Karpas-422 (cell line): ENCODE results near the gene CCNL1. TPM values are rescaled to one million over a fixed set of nuclear protein-coding genes. Genes with fewer than 3 reads are reported as not detected.
"Not testable (repeated sequence)": the region's sequence is repeated elsewhere in the genome, so short reads cannot be mapped to it uniquely, and the experiment has no call there.

Experiments
- DNase-seq: peaks from one replicate; pipeline ENCODE4 v3.0.0-alpha.2; 2015
- H2AFZ ChIP-seq: fragments of 200-600 bp; sonication (generic); 2 replicates; pipeline ENCODE4 v1.6.1; 2014; ENCODE audit warnings: antibody characterized with exemption, low read length, mixed read lengths
- H3K27ac ChIP-seq: fragments of 200-600 bp; sonication (generic); 2 replicates; pipeline ENCODE4 v1.5.1; 2014; ENCODE audit warnings: mild to moderate bottlenecking, low read length, moderate library complexity
- H3K27me3 ChIP-seq: fragments of 200-600 bp; sonication (generic); 2 replicates; pipeline ENCODE4 v1.6.1; 2014; ENCODE audit warnings: low read length, mixed read lengths
- H3K36me3 ChIP-seq: fragments of 200-600 bp; sonication (generic); 2 replicates; pipeline ENCODE4 v1.6.1; 2014; ENCODE audit warnings: low read length, mixed read lengths; ENCODE audit not compliant: insufficient read depth
- H3K4me1 ChIP-seq: fragments of 200-600 bp; sonication (generic); 2 replicates; pipeline ENCODE4 v1.6.1; 2014; ENCODE audit warnings: mild to moderate bottlenecking, low read length, mixed read lengths
- H3K4me2 ChIP-seq: fragments of 200-600 bp; sonication (generic); 2 replicates; pipeline ENCODE4 v1.6.1; 2014; ENCODE audit warnings: low read length, low read depth, mild to moderate bottlenecking; ENCODE audit not compliant: poor library complexity, severe bottlenecking
- H3K4me3 ChIP-seq: fragments of 200-600 bp; sonication (generic); 2 replicates; pipeline ENCODE4 v1.5.1; 2014; ENCODE audit warnings: mild to moderate bottlenecking, antibody characterized with exemption, low read length, mixed read lengths
- H3K79me2 ChIP-seq: fragments of 200-600 bp; sonication (generic); 2 replicates; pipeline ENCODE4 v1.6.1; 2014; ENCODE audit warnings: mild to moderate bottlenecking, low read length, mixed read lengths
- H3K9ac ChIP-seq: fragments of 200-600 bp; sonication (generic); 2 replicates; pipeline ENCODE4 v1.6.0; 2014; ENCODE audit warnings: low read length
- H3K9me2 ChIP-seq: fragments of 200-600 bp; sonication (generic), shearing (Covaris generic); replicated peaks from 2 replicates; pipeline ENCODE4 v1.6.0; 2014; ENCODE audit warnings: mild to moderate bottlenecking, low read length, moderate library complexity; ENCODE audit not compliant: insufficient read depth
- H3K9me3 ChIP-seq: fragments of 300-700, 200-600 bp; sonication (generic); 2 replicates; pipeline ENCODE4 v1.6.1; 2014; ENCODE audit warnings: low read length, mixed read lengths
- H4K20me1 ChIP-seq: fragments of 200-600 bp; sonication (generic); 2 replicates; pipeline ENCODE4 v1.6.1; 2014; ENCODE audit warnings: mild to moderate bottlenecking, antibody characterized with exemption, low read length, low read depth; ENCODE audit not compliant: insufficient read depth
- total RNA-seq: library from RNA; depleted of rRNA; stranded (reverse); fragments of >200 nt; shearing (Covaris generic); gene quantifications from 2 replicates; pipeline ENCODE4 v1.2.3, GENCODE V29; 2014; ENCODE audit warnings: low replicate concordance

Gene CCNL1
- total RNA-seq, 1 experiment from 2014 or later: 221 TPM

GRCh38 chr3:157166561-157166960, 6.6 kb upstream of the CCNL1 start:
- Histone ChIP-seq H3K4me3 (peak overlapping the region; percentile 53), H3K27me3 (no peaks in the 10 kb centered on the region), H2AFZ (peak overlapping the region; percentile 25; the same call in 1 of the 2 replicates), H3K36me3 (no peaks in the 10 kb centered on the region), H3K9me3 (no peaks in the 10 kb centered on the region), H3K79me2 (no peaks in the 10 kb centered on the region), H3K4me2 (peak overlapping the region; percentile 82), H3K27ac (peak overlapping the region; percentile 97), H3K9ac (peak overlapping the region; percentile 60), H4K20me1 (no peaks in the 10 kb centered on the region), H3K4me1 (peaks cover 65% of the 10 kb centered on the region), H3K9me2 (no peaks in the 10 kb centered on the region)
- DNase-seq: peak; percentile 66

- H3K4me2 ChIP-seq: peak overlapping the region; percentile 82
Observed at GRCh38 chr3:157166115-157166514, 6.2 kb upstream of the CCNL1 start.

GRCh38 chr3:157163217-157163953, 3.4 kb upstream of the CCNL1 start:
- Histone ChIP-seq H3K4me1 (peaks cover 48% of the 10 kb centered on the region), H3K9ac (no peak overlapping the region), H2AFZ (no peak overlapping the region), H3K79me2 (peaks cover 25% of the 10 kb centered on the region), H3K9me2 (no peaks in the 10 kb centered on the region), H3K9me3 (no peaks in the 10 kb centered on the region), H3K36me3 (peaks cover 8% of the 10 kb centered on the region), H4K20me1 (peaks cover 9% of the 10 kb centered on the region), H3K4me3 (no peak overlapping the region), H3K4me2 (no peak overlapping the region), H3K27ac (no peak overlapping the region), H3K27me3 (no peaks in the 10 kb centered on the region)
- DNase-seq: no peak

More at GRCh38 chr3:157166115-157166514, 6.2 kb upstream of the CCNL1 start:
- Histone ChIP-seq H3K4me3 (0 out of 2 replicates have a peak overlapping the region, but pooled peaks have one; percentile 53), H3K4me1 (peaks cover 64% of the 10 kb centered on the region), H3K36me3 (no peaks in the 10 kb centered on the region), H3K9me3 (no peaks in the 10 kb centered on the region), H3K9me2 (no peaks in the 10 kb centered on the region), H2AFZ (no peak overlapping the region), H4K20me1 (no peaks in the 10 kb centered on the region), H3K79me2 (peaks cover under 1% of the 10 kb centered on the region), H3K9ac (no peak overlapping the region), H3K27me3 (no peaks in the 10 kb centered on the region), H3K27ac (peak overlapping the region; percentile 97)
- DNase-seq: no peak

GRCh38 chr3:157162620-157163019, 2.7 kb upstream of the CCNL1 start:
- H3K4me3 ChIP-seq, H2AFZ ChIP-seq, H3K9ac ChIP-seq, H3K27me3 ChIP-seq, H3K9me2 ChIP-seq, H3K4me2 ChIP-seq, H3K9me3 ChIP-seq, H3K27ac ChIP-seq: not testable (repeated sequence)
- Histone ChIP-seq H3K4me1 (peaks cover 48% of the 10 kb centered on the region), H4K20me1 (peaks cover 17% of the 10 kb centered on the region), H3K79me2 (peaks cover 33% of the 10 kb centered on the region), H3K36me3 (peaks cover 16% of the 10 kb centered on the region)
- peak; percentile 65 for DNase-seq

- H2AFZ ChIP-seq: no peak overlapping the region; the same call in 1 of the 2 replicates
- peaks cover 34% of the 10 kb centered on the region for H4K20me1 ChIP-seq
- peak overlapping the region; percentile 98 for H3K9ac ChIP-seq
- no peaks in the 10 kb centered on the region for H3K27me3 ChIP-seq
- H3K4me1 ChIP-seq: peaks cover 48% of the 10 kb centered on the region
- peaks cover 34% of the 10 kb centered on the region for H3K36me3 ChIP-seq
- peak overlapping the region; percentile 97 for H3K4me3 ChIP-seq
- no peaks in the 10 kb centered on the region for H3K9me2 ChIP-seq
- H3K27ac ChIP-seq: peak overlapping the region; percentile 91
- H3K4me2 ChIP-seq: peak overlapping the region; percentile 99
- peaks cover 51% of the 10 kb centered on the region for H3K79me2 ChIP-seq
- H3K9me3 ChIP-seq: no peaks in the 10 kb centered on the region
- peak; percentile 83 for DNase-seq
Observed at GRCh38 chr3:157160658-157161424, 894 bp upstream of the CCNL1 start.

- Histone ChIP-seq H3K27me3 (no peaks in the 10 kb centered on the region), H3K9me3 (no peaks in the 10 kb centered on the region), H3K4me2 (peak overlapping the region; percentile 99), H3K4me1 (peaks cover 48% of the 10 kb centered on the region), H3K27ac (peak overlapping the region; percentile 91), H3K79me2 (peaks cover 67% of the 10 kb centered on the region), H3K36me3 (peaks cover 50% of the 10 kb centered on the region), H3K9me2 (no peaks in the 10 kb centered on the region), H2AFZ (no peak overlapping the region), H4K20me1 (peaks cover 46% of the 10 kb centered on the region), H3K9ac (peak overlapping the region; percentile 98), H3K4me3 (peak overlapping the region; percentile 97)
- DNase-seq: peak; percentile 87
Observed at GRCh38 chr3:157159037-157159761, 748 bp downstream of the CCNL1 start.

- peaks cover 80% of the 10 kb centered on the region for H3K79me2 ChIP-seq
- no peaks in the 10 kb centered on the region for H3K9me2 ChIP-seq
- H4K20me1 ChIP-seq: peaks cover 53% of the 10 kb centered on the region
- no peaks in the 10 kb centered on the region for H3K27me3 ChIP-seq
- DNase-seq: no peak
- no peak overlapping the region for H2AFZ ChIP-seq
- H3K9me3 ChIP-seq: no peaks in the 10 kb centered on the region
- peaks cover 64% of the 10 kb centered on the region for H3K36me3 ChIP-seq
- no peak overlapping the region for H3K27ac ChIP-seq
- peak overlapping the region; percentile 98 for H3K9ac ChIP-seq
- H3K4me1 ChIP-seq: peaks cover 42% of the 10 kb centered on the region
- H3K4me2 ChIP-seq: peak overlapping the region; percentile 99
- H3K4me3 ChIP-seq: peak overlapping the region; percentile 97
Observed at GRCh38 chr3:157157836-157158235, 2.1 kb downstream of the CCNL1 start.
